Endothelial cell of umbilical vein (primary cell): ENCODE measurements around the gene SSBP3.

Experiments
- EZH2 ChIP-seq: IDR thresholded peaks from 2 replicates; pipeline ENCODE4 v1.6.1; 2012; ENCODE audit warnings: borderline replicate concordance, low read depth, mild to moderate bottlenecking, moderate library complexity, low read length, inconsistent platforms; ENCODE audit not compliant: severe bottlenecking
- FOS ChIP-seq: IDR thresholded peaks from 2 replicates; pipeline ENCODE4 v1.6.1; 2011; ENCODE audit warnings: mild to moderate bottlenecking, low read length, moderate library complexity, borderline replicate concordance; ENCODE audit not compliant: insufficient read depth
- GATA2 ChIP-seq: IDR thresholded peaks from 2 replicates; pipeline ENCODE4 v1.7.0; 2011; ENCODE audit warnings: low read depth, mild to moderate bottlenecking, moderate library complexity, mixed read lengths, low read length; ENCODE audit not compliant: insufficient read length, insufficient read depth
- JUN ChIP-seq: IDR thresholded peaks from 2 replicates; pipeline ENCODE4 v1.6.1; 2011; ENCODE audit warnings: borderline replicate concordance, low read depth; ENCODE audit not compliant: insufficient read length, insufficient read depth
- MYC ChIP-seq: IDR thresholded peaks from one replicate; pipeline ENCODE4 v1.6.1; 2011; ENCODE audit warnings: mild to moderate bottlenecking, low read depth, low read length
- POLR2A ChIP-seq: IDR thresholded peaks from 2 replicates; pipeline ENCODE4 v1.6.1; 2012; ENCODE audit warnings: low read depth, mild to moderate bottlenecking, control low read depth, low read length
- TF ChIP-seq, protein P1 (sequence below), 2 donors: IDR thresholded peaks; 1 replicate in 1 of 2; 2 replicates in 1 of 2; pipeline ENCODE4 v1.5.1; 2011; ENCODE audit warnings: low read length in 2 of 2, mild to moderate bottlenecking in 2 of 2, moderate library complexity in 2 of 2, control low read depth in 1 of 2, inconsistent platforms in 1 of 2, low read depth in 1 of 2; ENCODE audit not compliant: insufficient read depth in 1 of 2; ENCODE audit errors: extremely low read depth in 1 of 2
- TF ChIP-seq, protein P2 (sequence below): IDR thresholded peaks from 2 replicates; pipeline ENCODE4 v1.6.1; 2011; ENCODE audit not compliant: insufficient read depth, insufficient read length

DNA sequence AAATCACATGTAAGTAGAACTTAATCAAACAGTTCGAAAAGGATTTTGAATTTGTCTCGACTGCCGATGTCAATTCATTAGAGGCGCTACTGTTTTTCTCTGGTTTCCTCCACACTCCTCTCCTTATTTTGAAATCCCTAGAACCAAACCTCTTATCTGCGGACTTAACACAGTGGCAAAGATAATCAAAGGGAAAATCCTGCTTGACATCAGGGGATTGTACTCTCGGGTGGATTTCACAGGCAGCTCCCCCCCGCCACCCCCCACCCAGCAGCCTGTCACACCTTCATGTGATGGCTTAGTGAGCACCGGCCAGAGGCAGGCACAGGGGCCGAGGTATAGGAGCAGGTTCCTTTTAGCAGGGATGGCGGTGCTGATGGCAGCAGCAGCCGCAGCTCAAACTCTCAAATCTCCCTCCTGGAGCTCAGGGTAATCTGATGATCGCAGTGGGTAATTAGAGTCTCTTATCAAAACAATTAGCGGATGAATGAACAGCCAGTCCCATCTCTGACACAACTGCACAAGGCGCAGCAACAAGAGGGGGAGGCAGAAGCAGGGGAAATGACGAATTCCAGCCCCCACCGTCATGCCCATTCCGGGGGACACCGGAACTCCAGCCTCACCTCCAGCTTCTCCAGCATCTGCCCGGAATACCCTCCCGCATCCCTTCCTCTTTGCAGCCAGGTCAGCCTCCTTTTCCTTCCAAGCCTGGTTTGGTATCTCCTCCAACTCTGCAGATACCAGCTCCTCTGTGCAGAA, 80.3 kb downstream of the SSBP3 start:
- TF ChIP-seq, protein P1, sequence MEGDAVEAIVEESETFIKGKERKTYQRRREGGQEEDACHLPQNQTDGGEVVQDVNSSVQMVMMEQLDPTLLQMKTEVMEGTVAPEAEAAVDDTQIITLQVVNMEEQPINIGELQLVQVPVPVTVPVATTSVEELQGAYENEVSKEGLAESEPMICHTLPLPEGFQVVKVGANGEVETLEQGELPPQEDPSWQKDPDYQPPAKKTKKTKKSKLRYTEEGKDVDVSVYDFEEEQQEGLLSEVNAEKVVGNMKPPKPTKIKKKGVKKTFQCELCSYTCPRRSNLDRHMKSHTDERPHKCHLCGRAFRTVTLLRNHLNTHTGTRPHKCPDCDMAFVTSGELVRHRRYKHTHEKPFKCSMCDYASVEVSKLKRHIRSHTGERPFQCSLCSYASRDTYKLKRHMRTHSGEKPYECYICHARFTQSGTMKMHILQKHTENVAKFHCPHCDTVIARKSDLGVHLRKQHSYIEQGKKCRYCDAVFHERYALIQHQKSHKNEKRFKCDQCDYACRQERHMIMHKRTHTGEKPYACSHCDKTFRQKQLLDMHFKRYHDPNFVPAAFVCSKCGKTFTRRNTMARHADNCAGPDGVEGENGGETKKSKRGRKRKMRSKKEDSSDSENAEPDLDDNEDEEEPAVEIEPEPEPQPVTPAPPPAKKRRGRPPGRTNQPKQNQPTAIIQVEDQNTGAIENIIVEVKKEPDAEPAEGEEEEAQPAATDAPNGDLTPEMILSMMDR (IDR thresholded peaks at IDR 0.05; ENCODE audit: extremely low read depth in 1 of 2, insufficient read depth in 1 of 2, low read depth in 1 of 2, low read length in 2 of 2) = no peak
- TF ChIP-seq POLR2A = no peak
- no peak for TF ChIP-seq MYC
- no peak for TF ChIP-seq EZH2
- peak; percentile 69 for TF ChIP-seq FOS
- TF ChIP-seq, protein P2, sequence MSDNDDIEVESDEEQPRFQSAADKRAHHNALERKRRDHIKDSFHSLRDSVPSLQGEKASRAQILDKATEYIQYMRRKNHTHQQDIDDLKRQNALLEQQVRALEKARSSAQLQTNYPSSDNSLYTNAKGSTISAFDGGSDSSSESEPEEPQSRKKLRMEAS = no peak
- TF ChIP-seq JUN = no peak
- TF ChIP-seq GATA2 = peak; percentile 85
